Fibroblast of skin of abdomen (primary cell): ENCODE results near the gene SPIB. TPM values are rescaled to one million over a fixed set of nuclear protein-coding genes. Genes with fewer than 3 reads are reported as not detected.
"Not testable (repeated sequence)": the region's sequence is repeated elsewhere in the genome, so short reads cannot be mapped to it uniquely, and the experiment has no call there.

Experiments used
- DNase-seq: peaks from one replicate; pipeline ENCODE4 v3.0.0-alpha.2; 2013
- polyA plus RNA-seq, 2 experiments: library from polyadenylated mRNA; unstranded; fragments of 120-200 nt; gene quantifications; one replicate each; pipeline ENCODE4 v1.2.1, GENCODE V29; 2013; ENCODE audit not compliant: insufficient read length in 2 of 2

The SPIB gene
- polyA plus RNA-seq (2013, experiment 1 of 2; ENCODE audit: insufficient read length): not detected
- polyA plus RNA-seq (2013, experiment 2 of 2; ENCODE audit: insufficient read length): not detected

GRCh38 chr19:50418176-50419021 lies at the start of gene SPIB:
Gene SPIB (plus strand): TSS chr19:50418938. CDS start chr19:50418963, 25 bp downstream.
- DNase-seq: no peak

GRCh38 chr19:50371914-50372475 lies 46.7 kb upstream of the SPIB start:
- DNase-seq: no peak

DNA sequence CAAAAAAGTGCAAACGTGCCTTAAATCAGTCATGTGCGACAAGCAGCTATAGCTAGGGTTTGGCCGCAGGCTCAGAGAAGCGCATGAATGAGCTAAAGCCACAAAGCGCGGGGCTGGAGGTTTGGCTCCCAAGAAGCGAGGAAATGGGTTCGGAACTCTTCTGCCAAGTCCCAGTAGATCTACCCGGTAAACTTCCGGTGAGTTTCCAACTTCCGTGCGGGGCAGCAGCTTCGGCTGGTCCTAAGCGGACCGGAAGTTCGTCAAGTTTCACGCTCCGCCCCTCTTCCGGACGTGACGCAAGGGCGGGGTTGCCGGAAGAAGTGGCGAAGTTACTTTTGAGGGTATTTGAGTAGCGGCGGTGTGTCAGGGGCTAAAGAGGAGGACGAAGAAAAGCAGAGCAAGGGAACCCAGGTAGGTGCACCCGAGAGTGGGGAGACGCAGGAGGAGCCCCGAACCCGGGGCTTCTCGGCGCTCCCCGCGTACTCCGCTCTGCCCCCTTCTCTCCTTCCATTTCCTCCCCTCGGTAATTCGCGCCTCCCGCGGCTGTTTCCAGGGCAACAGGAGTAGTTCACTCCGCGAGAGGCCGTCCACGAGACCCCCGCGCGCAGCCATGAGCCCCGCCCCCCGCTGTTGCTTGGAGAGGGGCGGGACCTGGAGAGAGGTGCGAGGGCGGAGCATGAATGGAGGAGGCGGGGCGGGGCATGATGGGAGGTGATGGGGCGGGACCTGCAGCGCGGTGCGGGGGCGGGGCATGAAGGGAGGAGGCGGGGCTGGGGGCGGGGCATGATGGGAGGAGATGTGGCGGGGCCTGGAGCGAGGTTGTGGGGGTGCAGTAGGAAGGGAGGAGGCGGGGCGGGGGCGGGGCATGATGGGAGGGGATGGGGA lies 42.3 kb upstream of the SPIB start, which contains the start of gene NR1H2:
NR1H2 (plus strand) TSS at position 292 of the 885 bp plus-strand sequence. CDS start 1,149 bp downstream, outside the sequence.
- DNase-seq: peak; percentile 98

GRCh38 chr19:50377051-50377461 lies 41.7 kb upstream of the SPIB start:
- DNase-seq: no peak

DNA sequence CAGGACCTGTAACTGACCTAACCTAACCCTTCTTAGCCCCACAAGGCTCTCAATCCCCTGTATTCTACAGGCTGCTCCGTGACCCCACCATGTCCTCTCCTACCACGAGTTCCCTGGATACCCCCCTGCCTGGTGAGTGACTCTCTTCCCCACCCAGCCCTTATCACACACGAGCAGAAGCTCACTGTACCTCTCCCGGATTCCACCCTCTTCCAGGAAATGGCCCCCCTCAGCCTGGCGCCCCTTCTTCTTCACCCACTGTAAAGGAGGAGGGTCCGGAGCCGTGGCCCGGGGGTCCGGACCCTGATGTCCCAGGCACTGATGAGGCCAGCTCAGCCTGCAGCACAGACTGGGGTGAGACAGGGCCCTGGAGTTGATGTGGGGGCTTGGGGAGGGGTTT lies 41.2 kb upstream of the SPIB start:
- DNase-seq: no peak

- no peak for DNase-seq
Measured at GRCh38 chr19:50378169-50378862, 40.4 kb upstream of the SPIB start.

- DNase-seq: no peak
Measured at GRCh38 chr19:50378863-50379236, 39.9 kb upstream of the SPIB start.

DNA sequence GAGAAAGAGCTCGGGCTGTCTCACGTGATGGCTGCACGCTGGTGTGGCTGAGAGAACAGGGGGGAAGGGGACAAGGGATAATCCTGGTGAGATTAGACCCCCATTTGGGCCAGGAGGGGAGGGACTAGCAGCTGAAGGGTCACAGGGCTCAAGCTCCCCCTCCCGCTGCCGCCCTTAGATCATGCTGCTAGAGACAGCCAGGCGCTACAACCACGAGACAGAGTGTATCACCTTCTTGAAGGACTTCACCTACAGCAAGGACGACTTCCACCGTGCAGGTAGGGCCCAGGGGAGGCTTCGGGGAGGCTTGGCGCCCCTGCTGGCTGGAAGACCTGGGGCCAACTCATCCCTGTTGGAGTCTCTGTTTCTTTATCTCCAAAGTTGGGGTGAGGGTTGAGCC lies 39.1 kb upstream of the SPIB start:
- DNase-seq: no peak

DNA sequence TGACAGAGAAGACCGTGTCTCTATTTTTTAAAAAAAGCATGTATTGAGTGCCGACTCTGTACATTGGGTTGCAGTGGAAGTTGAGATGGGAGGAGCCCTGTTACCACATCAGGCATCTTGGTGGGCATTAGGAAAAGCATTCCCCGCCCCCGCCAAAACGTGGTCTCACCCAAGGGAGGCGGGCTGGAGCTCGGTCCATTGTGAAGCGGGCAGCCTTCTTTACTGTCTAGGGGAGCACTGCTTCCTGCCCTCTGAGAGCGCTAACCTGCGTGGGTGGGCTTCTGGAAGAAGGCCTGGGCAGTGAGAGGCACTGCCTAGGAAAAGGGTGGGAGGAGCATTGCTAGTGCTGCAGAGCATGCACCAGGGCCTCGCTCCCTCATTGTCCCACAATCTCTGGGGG lies 38.6 kb upstream of the SPIB start:
- no peak for DNase-seq

DNA sequence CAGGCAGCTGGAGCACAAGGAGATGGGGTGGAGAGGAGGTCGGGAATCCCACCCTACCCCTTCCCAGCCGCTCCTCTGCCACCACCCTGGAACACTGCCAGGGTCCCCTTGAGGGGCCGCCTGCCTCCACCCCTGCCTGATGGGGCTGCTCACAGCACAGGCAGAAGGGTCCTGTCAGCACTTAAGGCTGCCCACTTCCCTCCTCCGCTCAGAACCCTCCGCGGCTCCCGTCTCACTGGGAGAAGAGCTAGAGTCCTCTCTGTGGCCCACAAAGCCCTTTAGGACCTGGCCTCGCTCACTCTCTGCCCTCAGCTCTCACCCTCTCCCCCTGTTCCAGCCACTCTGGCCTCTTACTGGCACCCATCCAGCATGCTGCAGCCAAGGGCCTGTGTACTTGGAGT lies 38.0 kb upstream of the SPIB start:
- no peak for DNase-seq

- DNase-seq: no peak
Measured at GRCh38 chr19:50381881-50382729, 36.6 kb upstream of the SPIB start.

GRCh38 chr19:50383001-50383851 lies 35.5 kb upstream of the SPIB start:
- DNase-seq: no peak

DNA sequence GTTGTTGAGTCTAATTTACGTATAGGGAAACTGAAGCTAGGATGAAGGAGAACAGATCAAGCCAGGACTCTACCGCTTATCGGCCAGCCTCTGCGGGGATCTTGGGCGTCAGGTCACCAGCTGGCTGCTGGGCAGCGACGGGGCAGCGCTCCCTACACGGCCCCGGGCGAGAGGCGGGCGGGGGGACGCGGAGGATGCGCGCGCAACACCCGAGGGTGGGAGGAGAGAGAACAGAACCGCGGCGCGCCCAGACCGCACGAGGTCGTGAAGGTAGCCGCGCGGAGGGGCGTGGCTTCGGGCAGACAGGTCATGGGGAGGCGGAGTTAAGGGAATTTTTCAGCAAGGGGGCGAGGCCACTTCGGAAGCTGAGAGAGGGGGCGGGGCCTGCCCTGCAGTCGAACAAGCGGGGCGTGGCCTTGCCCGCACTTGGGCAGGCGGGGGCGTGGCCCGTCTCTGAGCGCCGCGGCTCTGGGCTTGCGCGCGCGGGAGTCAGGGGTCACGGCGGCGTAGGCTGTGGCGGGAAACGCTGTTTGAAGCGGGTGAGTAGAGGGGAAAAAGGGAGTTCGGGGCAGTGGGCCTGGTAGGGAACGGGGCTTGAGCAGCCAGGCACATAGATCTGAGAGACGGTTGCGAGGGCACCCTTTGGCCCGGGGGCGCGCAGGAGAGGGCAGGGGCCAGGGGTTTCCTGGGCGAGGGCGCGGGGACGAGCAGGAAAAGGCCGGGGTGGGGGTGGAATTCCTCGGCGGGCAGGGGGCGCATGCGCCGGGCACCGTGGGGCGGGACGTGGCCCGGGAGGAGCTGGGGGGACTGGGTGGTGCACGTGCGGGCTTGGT lies 34.7 kb upstream of the SPIB start, which contains the start of gene POLD1:
POLD1 (plus strand) TSS at position 496 of the 833 bp plus-strand sequence. CDS start 14,505 bp downstream, outside the sequence.
- peak; percentile 95 for DNase-seq

GRCh38 chr19:50384685-50385535 lies 33.8 kb upstream of the SPIB start:
- no peak for DNase-seq

DNA sequence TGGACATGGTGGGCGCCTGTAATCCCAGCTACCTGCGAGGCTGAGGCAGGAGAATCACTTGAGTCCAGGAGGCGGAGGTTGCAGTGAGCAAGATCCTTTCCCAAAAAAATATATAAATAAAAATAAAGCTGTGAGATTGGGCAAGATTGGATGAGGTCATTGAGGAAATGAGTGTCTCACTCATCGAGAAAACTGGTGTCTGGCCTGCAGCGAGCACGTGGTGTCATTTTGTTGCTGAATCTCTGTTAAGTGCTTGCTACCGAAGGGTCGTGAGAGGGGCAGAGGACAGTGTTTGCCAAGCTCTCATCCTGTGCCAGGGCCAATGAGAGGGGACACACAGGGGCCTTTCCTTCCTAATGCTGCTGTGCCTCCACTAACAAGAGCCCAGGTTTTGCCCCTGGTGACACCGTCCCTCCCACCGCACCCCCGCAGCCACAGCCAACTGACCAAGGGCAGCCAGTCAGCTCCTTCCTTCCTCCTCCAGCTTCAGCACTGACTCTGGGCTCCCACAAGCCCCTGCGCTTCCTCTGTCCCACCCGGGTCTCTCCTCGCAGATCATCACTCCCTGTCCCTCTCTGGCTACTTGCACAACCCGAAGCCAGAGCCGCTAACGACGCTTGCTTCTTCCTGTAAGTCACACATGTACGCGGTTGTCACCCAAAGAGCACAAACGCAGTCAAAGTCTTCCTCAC lies 31.4 kb upstream of the SPIB start:
- DNase-seq: no peak

GRCh38 chr19:50387868-50388245 lies 30.9 kb upstream of the SPIB start:
- DNase-seq: no peak

- DNase-seq: not testable (repeated sequence)
Measured at GRCh38 chr19:50390295-50390694, 28.4 kb upstream of the SPIB start.

GRCh38 chr19:50390952-50391351 lies 27.8 kb upstream of the SPIB start:
- DNase-seq: not testable (repeated sequence)
